Activated CD8-positive, alpha-beta memory T cell treated with anti-CD3 and anti-CD28 coated beads, Interleukin-2, amount 50 U/mL, for 24 hours (primary cell): ENCODE results near the gene PARP6.
A peak's percentile ranks its signal among the peaks of the same experiment; 100 is the strongest.

Source experiments
- DNase-seq: peaks from one replicate; pipeline ENCODE4 v3.0.0-alpha.2; 2020; ENCODE audit errors: extremely low read depth

The PARP6 gene

GRCh38 chr15:72272213-72272996 lies at the start of gene PARP6:
TSS of gene PARP6 (minus strand) at chr15:72272554. CDS start at chr15:72267477, 5,077 bp downstream.
- DNase-seq, result peak; percentile 98

- DNase-seq, result peak; percentile 36
Observed at GRCh38 chr15:72319985-72320671, 47.8 kb upstream of the PARP6 start, which contains the start of gene CELF6. TSS of gene CELF6 (minus strand) at chr15:72320157. CDS start at chr15:72319874, 283 bp downstream.

- DNase-seq, result no peak
Observed at GRCh38 chr15:72319360-72319984, 47.1 kb upstream of the PARP6 start.

- DNase-seq, result no peak
Observed at GRCh38 chr15:72318408-72318942, 46.1 kb upstream of the PARP6 start.

GRCh38 chr15:72315706-72316370 lies 43.5 kb upstream of the PARP6 start:
- no peak for DNase-seq

- DNase-seq, result no peak
Observed at GRCh38 chr15:72313881-72314280, 41.5 kb upstream of the PARP6 start.

GRCh38 chr15:72313448-72313840 lies 41.1 kb upstream of the PARP6 start:
- DNase-seq, result no peak

GRCh38 chr15:72312605-72313447 lies 40.5 kb upstream of the PARP6 start:
- no peak for DNase-seq

- DNase-seq, result no peak
Observed at GRCh38 chr15:72307026-72307425, 34.7 kb upstream of the PARP6 start.

- no peak for DNase-seq
Observed at GRCh38 chr15:72306211-72306785, 33.9 kb upstream of the PARP6 start.

GRCh38 chr15:72304596-72304995 lies 32.2 kb upstream of the PARP6 start:
- no peak for DNase-seq

GRCh38 chr15:72302955-72303354 lies 30.6 kb upstream of the PARP6 start:
- DNase-seq, result no peak

- no peak for DNase-seq
Observed at GRCh38 chr15:72289597-72290325, 17.4 kb upstream of the PARP6 start.

- no peak for DNase-seq
Observed at GRCh38 chr15:72288796-72289596, 16.6 kb upstream of the PARP6 start.

GRCh38 chr15:72285927-72286516 lies 13.7 kb upstream of the PARP6 start:
- DNase-seq, result no peak

- DNase-seq, result no peak
Observed at GRCh38 chr15:72285402-72285801, 13.0 kb upstream of the PARP6 start.

GRCh38 chr15:72284781-72285180 lies 12.4 kb upstream of the PARP6 start:
- DNase-seq, result no peak

GRCh38 chr15:72281713-72282112 lies 9.4 kb upstream of the PARP6 start:
- no peak for DNase-seq

- DNase-seq, result no peak
Observed at GRCh38 chr15:72280751-72281150, 8.4 kb upstream of the PARP6 start.
